HTERT RPE-1 (cell line): ENCODE results near the gene MAP7D2.

Experiments
- in situ Hi-C: fragments of 300-500 bp; cut with MboI; formaldehyde crosslinking; loops from 4 replicates; pipeline ENCODE4 v1.14.3; 2020; ENCODE audit warnings: low sequenced_read_pairs

Gene MAP7D2

GRCh38 chrX:20116087-20116576 lies 575 bp downstream of the MAP7D2 start:
- in situ Hi-C loops: no loop called here

- in situ Hi-C loops: no loop called here
These were observed 4.5 kb downstream of the MAP7D2 start for GRCh38 chrX:20112022-20112774.

DNA sequence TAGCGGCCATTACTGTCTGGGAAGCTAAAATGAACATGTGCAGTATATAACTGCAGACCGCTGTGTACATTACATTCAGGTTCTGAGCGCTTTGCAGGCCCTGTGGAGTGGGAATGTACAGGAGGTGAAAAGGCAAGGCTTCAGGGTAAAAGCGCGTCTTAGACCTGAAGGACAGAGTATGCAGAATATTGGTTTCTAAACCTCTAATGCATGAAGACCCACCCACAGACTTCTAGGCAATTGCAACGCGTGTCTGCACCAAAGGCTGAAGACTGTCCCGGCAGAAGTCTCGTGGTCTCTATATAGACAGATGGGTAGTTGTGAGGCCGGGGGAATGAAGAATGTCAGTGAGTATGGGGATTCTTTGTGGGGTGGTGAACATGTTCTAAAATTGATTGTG lies 5.4 kb downstream of the MAP7D2 start:
- in situ Hi-C loops: no loop called here

- in situ Hi-C loops: no loop called here
These were observed 14.6 kb downstream of the MAP7D2 start for GRCh38 chrX:20101934-20102581.

GRCh38 chrX:20091499-20091898 lies 25.2 kb downstream of the MAP7D2 start:
- in situ Hi-C loops: no loop called here

GRCh38 chrX:20089845-20090244 lies 26.9 kb downstream of the MAP7D2 start:
- in situ Hi-C loops: no loop called here

DNA sequence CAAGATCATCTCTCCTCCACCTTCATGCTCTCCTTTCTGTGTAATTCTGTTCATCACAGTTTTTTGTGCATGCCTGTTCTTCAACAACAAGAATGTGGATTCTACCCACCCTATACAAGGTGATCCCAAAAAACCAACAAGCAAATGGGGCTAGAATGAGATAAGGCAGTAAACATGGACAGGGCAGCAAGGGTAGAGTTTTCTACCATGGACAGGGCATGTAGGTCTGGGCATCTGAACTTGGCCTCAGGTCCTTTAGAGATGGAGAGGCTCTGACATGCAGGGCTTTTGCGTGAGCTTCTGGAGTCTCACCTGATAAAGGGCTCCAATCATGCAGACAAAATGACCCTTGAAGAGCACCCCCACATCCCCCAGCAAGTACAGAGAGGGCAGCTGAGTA lies 36.4 kb downstream of the MAP7D2 start:
- in situ Hi-C loops: no loop called here

- in situ Hi-C loops: no loop called here
These were observed 45.1 kb downstream of the MAP7D2 start for GRCh38 chrX:20071511-20072079.

DNA sequence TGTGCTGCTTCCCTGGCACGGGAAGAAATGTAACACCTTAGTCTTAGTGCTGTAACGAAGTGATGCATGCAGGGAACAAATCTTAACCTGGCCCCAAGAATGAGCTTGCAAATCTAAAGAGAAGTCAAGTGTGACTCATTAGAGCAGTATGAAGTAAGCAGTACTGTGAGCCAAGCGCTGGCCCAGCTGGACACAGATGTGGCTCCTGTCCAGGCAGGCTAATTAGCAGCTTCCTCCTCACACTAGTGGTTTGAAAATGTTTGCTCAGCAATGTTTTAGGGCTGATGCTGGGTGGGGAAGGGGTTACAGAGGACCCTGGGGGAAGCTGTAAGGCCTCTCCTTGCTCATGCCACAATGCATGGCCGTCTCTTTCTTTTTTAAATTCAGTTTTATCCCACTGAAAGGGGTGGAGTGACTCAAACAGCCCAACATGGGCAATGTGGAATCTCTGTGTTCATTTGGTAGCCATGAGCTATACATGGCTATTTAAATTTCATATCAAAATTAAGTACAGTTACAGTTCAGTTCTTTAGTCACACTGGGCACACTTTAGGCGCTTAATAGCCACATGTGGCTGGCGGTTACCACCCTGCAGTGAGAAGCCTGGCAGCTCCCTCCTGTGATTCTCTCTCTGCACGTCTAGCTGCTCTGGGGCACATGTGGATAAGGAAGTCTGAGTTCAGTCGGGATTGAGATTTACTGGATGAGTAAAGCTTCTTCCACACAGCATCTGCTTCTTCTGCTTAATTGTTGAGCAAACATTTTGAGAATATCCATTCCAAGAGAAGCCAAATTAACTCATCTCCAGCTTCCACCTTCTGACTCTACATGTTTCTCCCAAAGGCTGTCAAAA lies 48.8 kb downstream of the MAP7D2 start:
- in situ Hi-C loops: no loop called here

DNA sequence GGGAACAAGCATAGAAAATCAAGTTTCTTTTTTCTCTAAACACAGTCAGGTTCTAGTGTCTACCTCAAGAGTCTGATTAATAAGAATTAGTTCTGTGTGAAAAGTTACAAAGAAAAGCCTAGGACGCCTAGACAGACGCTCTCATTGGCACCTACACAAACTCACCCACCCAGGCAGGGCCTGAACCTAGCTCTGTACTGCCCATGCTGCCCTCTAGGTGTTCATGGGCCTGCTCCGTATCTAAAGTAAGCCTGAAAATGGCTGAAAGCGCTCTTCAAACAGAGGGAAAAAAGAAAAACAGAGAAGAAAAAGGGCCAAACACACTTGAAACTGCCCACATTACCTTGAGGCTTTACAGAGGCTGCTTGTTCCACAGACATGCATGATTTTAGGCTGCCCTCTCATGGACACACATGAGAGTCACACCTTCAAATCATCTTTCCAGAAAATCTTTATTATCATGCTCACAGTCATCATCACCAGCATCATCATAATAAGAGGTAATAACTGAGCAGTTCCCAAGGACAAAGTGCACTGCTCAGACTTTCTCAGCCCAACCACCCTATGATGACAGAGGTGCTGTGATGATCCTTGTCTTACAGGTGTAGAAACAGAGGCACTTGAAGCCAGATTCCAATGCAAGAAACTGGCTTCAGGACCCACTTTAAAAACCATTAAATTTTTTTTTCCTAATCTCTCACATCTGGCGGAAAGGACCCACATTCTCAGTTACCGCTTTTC lies 49.6 kb downstream of the MAP7D2 start:
- in situ Hi-C loops: no loop called here

DNA sequence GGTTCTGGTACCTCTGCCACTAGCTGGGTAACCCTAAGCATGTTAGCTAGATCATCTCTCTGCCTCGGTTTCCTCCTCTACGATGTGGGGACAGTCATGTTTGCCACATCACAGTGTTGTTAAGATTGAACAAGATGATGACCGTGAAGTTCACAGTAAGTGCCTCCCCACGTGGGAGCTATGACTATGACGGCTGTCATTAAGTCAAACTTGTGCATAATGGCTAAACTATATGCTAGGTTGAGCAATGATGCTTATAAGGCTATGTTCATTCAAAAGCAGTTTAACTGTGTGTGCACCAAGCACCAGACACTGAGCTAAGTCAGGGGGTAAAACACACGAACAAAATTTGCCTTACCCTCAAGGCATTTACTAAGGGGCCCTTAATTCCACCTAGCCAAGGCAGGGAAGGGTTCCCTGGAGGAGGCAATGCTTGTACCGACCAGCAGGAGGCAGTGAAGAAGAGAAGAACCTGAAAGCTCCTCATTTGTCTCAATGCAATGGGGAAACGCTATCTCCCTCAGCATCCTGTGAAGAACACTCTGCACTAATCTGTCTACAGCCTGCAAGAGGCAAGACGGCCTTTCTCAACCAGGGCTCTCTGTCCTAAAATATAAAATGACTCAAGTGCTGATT lies 52.9 kb downstream of the MAP7D2 start:
- in situ Hi-C loops: no loop called here

DNA sequence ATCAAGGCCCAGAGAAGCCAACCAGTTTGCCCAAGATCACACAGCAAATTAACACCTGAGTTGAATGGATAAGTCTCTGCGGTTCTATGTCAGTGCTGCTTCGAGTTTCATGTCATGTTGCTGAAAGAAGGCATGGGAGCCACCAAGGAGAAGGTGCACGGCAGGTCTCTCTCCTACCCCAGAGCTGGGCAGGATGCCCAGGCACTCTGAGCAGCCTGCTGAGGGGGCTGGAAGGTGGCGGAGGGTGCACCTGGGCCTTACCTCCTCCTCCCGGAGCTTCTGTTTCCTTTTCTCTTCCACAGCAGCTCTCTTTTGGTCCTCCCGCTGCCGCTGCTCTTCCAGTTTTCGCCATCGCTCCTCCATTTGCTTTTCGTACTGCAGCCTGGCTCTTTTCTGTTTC lies 53.6 kb downstream of the MAP7D2 start:
- in situ Hi-C loops: no loop called here

GRCh38 chrX:20061855-20062254 lies 54.9 kb downstream of the MAP7D2 start:
- in situ Hi-C loops: no loop called here

GRCh38 chrX:20060961-20061748 lies 55.6 kb downstream of the MAP7D2 start:
- in situ Hi-C loops: no loop called here

- in situ Hi-C loops: no loop called here
These were observed 57.1 kb downstream of the MAP7D2 start for GRCh38 chrX:20059467-20060128.

GRCh38 chrX:20057479-20057878 lies 59.2 kb downstream of the MAP7D2 start:
- in situ Hi-C loops: no loop called here

DNA sequence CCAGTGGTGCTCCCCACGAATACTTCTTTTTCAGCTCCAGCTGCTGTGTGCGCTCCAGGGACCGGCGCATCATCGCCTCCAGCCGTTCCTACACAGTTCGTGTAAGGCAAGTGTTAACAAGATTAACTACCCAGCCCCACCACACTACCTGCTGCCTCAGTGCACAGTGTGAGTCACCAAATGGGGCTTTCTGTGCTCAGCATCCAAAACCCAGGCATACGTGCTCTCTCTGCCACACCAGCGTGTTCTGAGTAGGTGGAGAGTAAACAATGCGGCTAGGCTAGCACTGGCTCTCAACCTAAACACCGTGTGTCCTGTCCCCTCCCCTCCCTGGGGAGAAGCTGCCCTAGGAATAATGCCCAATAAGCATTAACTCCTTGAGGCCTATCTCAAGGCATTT lies 60.0 kb downstream of the MAP7D2 start:
- in situ Hi-C loops: no loop called here

- in situ Hi-C loops: no loop called here
These were observed 63.2 kb downstream of the MAP7D2 start for GRCh38 chrX:20053537-20053936.

GRCh38 chrX:20046864-20047263 lies 69.8 kb downstream of the MAP7D2 start:
- in situ Hi-C loops: no loop called here
